HEK293T (cell line): ENCODE results near the gene CITED2.

ENCODE experiments used
- CTCF ChIA-PET: fragments of 350-600 bp; formaldehyde crosslinking; extraction: SDS; loops from one replicate; lab custom pipeline; 2021; ENCODE audit warnings: antibody characterized with exemption, inconsistent platforms; lab: Yijun Ruan, JAX
- POLR2A ChIA-PET: fragments of 350-600 bp; formaldehyde crosslinking; extraction: SDS; loops from one replicate; lab custom pipeline; 2020; ENCODE audit warnings: antibody characterized with exemption, inconsistent platforms; lab: Yijun Ruan, JAX
- DNase-seq: peaks from one replicate; pipeline ENCODE4 v3.0.0; 2012; ENCODE audit warnings: mixed read lengths; ENCODE audit errors: extremely low spot score
- ARNT ChIP-seq: fragments of 450-650 bp; IDR thresholded peaks from 2 replicates; pipeline ENCODE4 v1.6.1; 2017; ENCODE audit warnings: mild to moderate bottlenecking
- BHLHE40 ChIP-seq: fragments of 450-650 bp; IDR thresholded peaks from 2 replicates; pipeline ENCODE4 v1.6.1; 2016; ENCODE audit warnings: mild to moderate bottlenecking, moderate library complexity, borderline replicate concordance
- CTBP1 ChIP-seq: fragments of 450-650 bp; IDR thresholded peaks from 2 replicates; pipeline ENCODE4 v1.6.1; 2016; ENCODE audit warnings: borderline replicate concordance
- ELF4 ChIP-seq: fragments of 450-650 bp; IDR thresholded peaks from 2 replicates; pipeline ENCODE4 v1.6.1; 2017; ENCODE audit warnings: antibody characterized with exemption
- FOXA1 ChIP-seq: fragments of 450-650 bp; IDR thresholded peaks from 2 replicates; pipeline ENCODE4 v1.6.1; 2016; ENCODE audit warnings: mild to moderate bottlenecking
- FOXK2 ChIP-seq: fragments of 450-650 bp; IDR thresholded peaks from 2 replicates; pipeline ENCODE4 v1.6.1; 2016; ENCODE audit warnings: mild to moderate bottlenecking
- FOXM1 ChIP-seq: fragments of 450-650 bp; IDR thresholded peaks from 2 replicates; pipeline ENCODE4 v1.6.1; 2017; ENCODE audit warnings: mild to moderate bottlenecking, borderline replicate concordance
- HDGF ChIP-seq: fragments of 450-650 bp; IDR thresholded peaks from 2 replicates; pipeline ENCODE4 v1.6.1; 2017; ENCODE audit warnings: antibody characterized with exemption, borderline replicate concordance
- L3MBTL2 ChIP-seq: fragments of 450-650 bp; conservative IDR thresholded peaks from 2 replicates; pipeline ENCODE4 v1.6.1; 2016; ENCODE audit warnings: mild to moderate bottlenecking
- LEF1 ChIP-seq: fragments of 450-650 bp; IDR thresholded peaks from 2 replicates; pipeline ENCODE4 v1.6.1; 2017; ENCODE audit warnings: mild to moderate bottlenecking, borderline replicate concordance
- NFRKB ChIP-seq: fragments of 450-650 bp; IDR thresholded peaks from 2 replicates; pipeline ENCODE4 v1.6.1; 2016; ENCODE audit warnings: mild to moderate bottlenecking, moderate library complexity
- SP1 ChIP-seq: fragments of 450-650 bp; IDR thresholded peaks from 2 replicates; pipeline ENCODE4 v1.6.1; 2017
- SUZ12 ChIP-seq: fragments of 450-650 bp; IDR thresholded peaks from 2 replicates; pipeline ENCODE4 v1.6.1; 2016; ENCODE audit warnings: mild to moderate bottlenecking
- TARDBP ChIP-seq: fragments of 450-650 bp; IDR thresholded peaks from 2 replicates; pipeline ENCODE4 v1.6.1; 2016
- ZNF384 ChIP-seq: fragments of 450-650 bp; IDR thresholded peaks from 2 replicates; pipeline ENCODE4 v1.6.1; 2016
- TF ChIP-seq, protein P1 (sequence below): fragments of 450-650 bp; IDR thresholded peaks from 2 replicates; pipeline ENCODE4 v1.6.1; 2016

CITED2 gene

DNA sequence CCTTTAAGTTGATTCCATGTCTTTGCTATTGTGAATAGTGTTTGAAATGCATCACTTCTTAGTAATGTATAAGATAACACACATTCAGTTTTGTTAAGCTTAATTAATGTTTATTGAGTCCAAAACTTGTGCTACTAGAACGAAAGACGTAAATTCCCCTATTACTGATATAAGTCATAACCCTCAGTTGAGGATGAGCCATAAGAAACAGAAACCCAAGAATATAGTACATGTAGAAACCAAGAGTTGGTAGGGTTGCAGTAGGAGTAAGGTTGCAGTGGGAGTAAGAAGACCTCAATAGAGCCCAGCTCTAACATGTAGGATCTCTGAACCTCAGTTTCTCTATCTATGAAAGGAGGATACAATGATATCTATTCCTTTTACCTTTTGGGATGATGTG is 19.3 kb downstream of the CITED2 start:
- DNase-seq = no peak
- ChIA-PET POLR2A (no interaction called here), CTCF (interaction anchor here (0.8 kb wide), 1 partner anchor 136 kb away, joined by 3 read pairs; no protein-coding TSS in a partner anchor)
- TF ChIP-seq CTBP1 = no peak
- no peak for TF ChIP-seq FOXA1
- TF ChIP-seq L3MBTL2 = no peak
- no peak for TF ChIP-seq HDGF
- no peak for TF ChIP-seq ZNF384
- TF ChIP-seq TARDBP = no peak
- TF ChIP-seq, protein P1, sequence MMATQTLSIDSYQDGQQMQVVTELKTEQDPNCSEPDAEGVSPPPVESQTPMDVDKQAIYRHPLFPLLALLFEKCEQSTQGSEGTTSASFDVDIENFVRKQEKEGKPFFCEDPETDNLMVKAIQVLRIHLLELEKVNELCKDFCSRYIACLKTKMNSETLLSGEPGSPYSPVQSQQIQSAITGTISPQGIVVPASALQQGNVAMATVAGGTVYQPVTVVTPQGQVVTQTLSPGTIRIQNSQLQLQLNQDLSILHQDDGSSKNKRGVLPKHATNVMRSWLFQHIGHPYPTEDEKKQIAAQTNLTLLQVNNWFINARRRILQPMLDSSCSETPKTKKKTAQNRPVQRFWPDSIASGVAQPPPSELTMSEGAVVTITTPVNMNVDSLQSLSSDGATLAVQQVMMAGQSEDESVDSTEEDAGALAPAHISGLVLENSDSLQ = no peak
- TF ChIP-seq NFRKB = no peak
- no peak for TF ChIP-seq LEF1
- no peak for TF ChIP-seq FOXK2

- TF ChIP-seq HDGF (no peak), ELF4 (no peak), FOXK2 (no peak), CTBP1 (no peak)
- CTCF ChIA-PET = no interaction called here
These were observed 20.3 kb downstream of the CITED2 start for GRCh38 chr6:139354189-139354588.

GRCh38 chr6:139349464-139350020 is 24.9 kb downstream of the CITED2 start:
- POLR2A ChIA-PET = no interaction called here
- CTCF ChIA-PET = interaction anchor here (1.6 kb wide), 1 partner anchor 99 kb away, joined by 5 read pairs; no protein-coding TSS in a partner anchor

More at GRCh38 chr6:139354189-139354588, 20.3 kb downstream of the CITED2 start:
- no peak for DNase-seq
- POLR2A ChIA-PET = no interaction called here

GRCh38 chr6:139346392-139346791 is 28.1 kb downstream of the CITED2 start:
- no peak for DNase-seq
- POLR2A ChIA-PET = no interaction called here
- TF ChIP-seq ELF4 = no peak
- TF ChIP-seq SP1 = no peak
- TF ChIP-seq CTBP1 = no peak
- no peak for TF ChIP-seq ARNT
- no peak for TF ChIP-seq L3MBTL2
- TF ChIP-seq BHLHE40 = no peak
- TF ChIP-seq LEF1 = no peak
- no peak for TF ChIP-seq HDGF
- no peak for TF ChIP-seq FOXA1
- TF ChIP-seq, protein P1 = no peak
- no peak for TF ChIP-seq SUZ12
- no peak for TF ChIP-seq ZNF384
- TF ChIP-seq FOXK2 = no peak
- TF ChIP-seq FOXM1 = no peak
- TF ChIP-seq TARDBP = no peak
- TF ChIP-seq NFRKB = no peak
- CTCF ChIA-PET = no interaction called here

More at GRCh38 chr6:139349464-139350020, 24.9 kb downstream of the CITED2 start:
- DNase-seq = no peak
- TF ChIP-seq LEF1 = no peak
- no peak for TF ChIP-seq SP1
- no peak for TF ChIP-seq FOXK2
- no peak for TF ChIP-seq BHLHE40
- TF ChIP-seq ARNT = no peak
- no peak for TF ChIP-seq FOXM1
- no peak for TF ChIP-seq ZNF384
- no peak for TF ChIP-seq NFRKB
- TF ChIP-seq, protein P1 = no peak
- TF ChIP-seq CTBP1 = no peak
- no peak for TF ChIP-seq SUZ12
- no peak for TF ChIP-seq TARDBP

GRCh38 chr6:139344186-139344963 is 30.1 kb downstream of the CITED2 start:
- POLR2A ChIA-PET = no interaction called here
- CTCF ChIA-PET = no interaction called here
- TF ChIP-seq, protein P1 = no peak
- TF ChIP-seq ZNF384 (no peak), SP1 (no peak), FOXK2 (no peak), TARDBP (no peak), SUZ12 (no peak), CTBP1 (no peak), LEF1 (no peak), FOXM1 (no peak), L3MBTL2 (no peak), HDGF (no peak), NFRKB (no peak), BHLHE40 (no peak), FOXA1 (no peak), ARNT (no peak), ELF4 (no peak)
- DNase-seq = no peak
